WTC11 (cell line): Measurements from ENCODE around the gene AKNAD1. TPM values are rescaled to one million over a fixed set of nuclear protein-coding genes. Genes with fewer than 3 reads are reported as not detected.

ENCODE experiments used
- ATAC-seq: fragments of 200-7000 bp; cut with Tn5 transposase; 2 replicates; pipeline ENCODE4 v1.10.0; 2021; ENCODE audit warnings: mild to moderate bottlenecking, moderate library complexity
- CTCF ChIA-PET: fragments of 300-600 bp; sonication (Branson Sonifier 250); formaldehyde crosslinking; loops from one replicate; lab custom pipeline; 2021; ENCODE audit warnings: antibody characterized with exemption; lab: Charles Lee
- POLR2A ChIA-PET: fragments of 350-600 bp; sonication (Branson Sonifier 250); formaldehyde crosslinking; loops from one replicate; lab custom pipeline; 2021; ENCODE audit warnings: antibody characterized with exemption; lab: Charles Lee
- DNase-seq: peaks from one replicate; pipeline ENCODE4 v3.0.0; 2021; ENCODE audit warnings: low spot score
- H3K27ac Mint-ChIP-seq: 2 replicates; pipeline ENCODE4 v1.8.0; 2021; ENCODE audit warnings: mixed read lengths
- H3K27me3 Mint-ChIP-seq: 2 replicates; pipeline ENCODE4 v1.8.0; 2021; ENCODE audit warnings: low read depth, mild to moderate bottlenecking, moderate library complexity, mixed read lengths
- H3K36me3 Mint-ChIP-seq: 2 replicates; pipeline ENCODE4 v1.8.0; 2021; ENCODE audit warnings: mixed read lengths
- H3K4me1 Mint-ChIP-seq: 2 replicates; pipeline ENCODE4 v1.8.0; 2022; ENCODE audit warnings: mixed read lengths
- H3K4me3 Mint-ChIP-seq: 2 replicates; pipeline ENCODE4 v1.8.0; 2021; ENCODE audit warnings: mild to moderate bottlenecking, moderate library complexity, mixed read lengths
- H3K9me3 Mint-ChIP-seq: 2 replicates; pipeline ENCODE4 v1.8.0; 2021; ENCODE audit warnings: mixed read lengths
- CREM ChIP-seq: sonication (generic); formaldehyde crosslinking; IDR thresholded peaks from 2 replicates; pipeline ENCODE4 v1.8.1; 2022; ENCODE audit warnings: mild to moderate bottlenecking, missing genetic modification reagents, moderate library complexity
- GABPB1 ChIP-seq: sonication (generic); formaldehyde crosslinking; IDR thresholded peaks from 2 replicates; pipeline ENCODE4 v1.8.1; 2023; ENCODE audit warnings: mild to moderate bottlenecking, missing genetic modification reagents
- ZNF121 ChIP-seq: sonication (generic); formaldehyde crosslinking; IDR thresholded peaks from 2 replicates; pipeline ENCODE4 v1.8.0; 2023; ENCODE audit warnings: missing genetic modification reagents
- ZNF396 ChIP-seq: fragments of 250-450 bp; sonication (Bioruptor Pico); IDR thresholded peaks from 2 replicates; pipeline ENCODE4 v1.8.0; 2021; ENCODE audit warnings: mild to moderate bottlenecking, moderate library complexity, borderline replicate concordance
- total RNA-seq: library from RNA; stranded (reverse); gene quantifications from 3 replicates; pipeline ENCODE4 v1.2.3, GENCODE V29; 2021
- TF ChIP-seq, protein P1 (sequence below): sonication (generic); formaldehyde crosslinking; IDR thresholded peaks from 2 replicates; pipeline ENCODE4 v1.8.0; 2022; ENCODE audit warnings: mild to moderate bottlenecking, missing genetic modification reagents
- TF ChIP-seq, protein P2 (sequence below): sonication (generic); formaldehyde crosslinking; IDR thresholded peaks from 2 replicates; pipeline ENCODE4 v1.8.0; 2023; ENCODE audit warnings: missing genetic modification reagents, mild to moderate bottlenecking, borderline replicate concordance
- TF ChIP-seq, protein P3 (sequence below): sonication (generic); formaldehyde crosslinking; IDR thresholded peaks from 2 replicates; pipeline ENCODE4 v1.8.1; 2022; ENCODE audit warnings: low read depth, mild to moderate bottlenecking, moderate library complexity, missing genetic modification reagents, borderline replicate concordance
- TF ChIP-seq, protein P4 (sequence below): fragments of 250-450 bp; sonication (Bioruptor Pico); IDR thresholded peaks from 2 replicates; pipeline ENCODE4 v1.9.0; 2021; ENCODE audit warnings: mild to moderate bottlenecking, borderline replicate concordance
- TF ChIP-seq, protein P5 (sequence below): sonication (generic); formaldehyde crosslinking; IDR thresholded peaks from 2 replicates; pipeline ENCODE4 v1.8.0; 2022; ENCODE audit warnings: mild to moderate bottlenecking, missing genetic modification reagents
- TF ChIP-seq, protein P6 (sequence below): fragments of 250-450 bp; sonication (Bioruptor Pico); IDR thresholded peaks from 2 replicates; pipeline ENCODE4 v1.9.0; 2021; ENCODE audit warnings: mild to moderate bottlenecking

Gene AKNAD1
- total RNA-seq, 1 experiment from 2014 or later = not detected

DNA sequence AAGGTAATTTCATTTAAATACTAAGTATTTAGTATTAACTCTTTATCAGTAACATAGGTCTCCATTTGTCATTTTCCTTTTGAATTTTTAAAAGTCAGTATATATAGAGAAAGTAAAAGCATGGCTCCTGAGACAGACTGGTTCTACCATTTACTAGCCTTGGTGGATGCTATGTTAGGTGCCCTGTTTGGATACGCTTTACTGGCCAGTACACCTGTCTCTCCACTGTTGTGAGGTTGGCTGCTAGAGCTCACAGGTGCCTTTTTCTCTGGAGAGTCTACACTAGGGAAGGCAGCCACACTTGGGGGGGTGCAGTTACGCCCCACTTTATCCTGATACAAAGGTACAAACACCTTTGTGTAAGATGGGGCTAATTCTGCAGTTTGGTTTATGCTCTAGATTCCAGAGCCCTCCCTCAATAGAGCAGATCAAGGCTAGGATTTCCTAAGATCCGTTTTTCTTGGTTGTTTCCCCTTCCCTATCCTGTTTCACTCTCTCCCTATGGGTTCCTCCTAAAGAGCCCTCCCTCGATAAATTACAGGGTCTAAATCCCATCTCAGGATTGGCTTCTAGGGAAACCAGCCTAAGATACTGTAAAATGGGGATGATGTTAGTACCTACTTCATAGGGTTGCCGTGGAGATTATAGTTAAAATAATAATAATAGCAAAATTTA lies 14.3 kb upstream of the AKNAD1 start:
- Mint-ChIP-seq H3K27me3 (no peaks in the 10 kb centered on the region), H3K27ac (peak overlapping the region; percentile 55; the same call in 1 of the 2 replicates), H3K4me1 (peaks cover 22% of the 10 kb centered on the region), H3K36me3 (no peaks in the 10 kb centered on the region), H3K4me3 (no peak overlapping the region), H3K9me3 (no peaks in the 10 kb centered on the region)
- ChIA-PET CTCF (interaction anchor here (1.0 to 1.2 kb wide), 3 partner anchors 25 to 54 kb away, joined by 3 to 4 read pairs (median 3); no protein-coding TSS in a partner anchor), POLR2A (interaction anchor here (0.7 kb wide), 1 partner anchor 28 kb away, joined by 3 read pairs; no protein-coding TSS in a partner anchor)
- ATAC-seq = peak; percentile 74
- TF ChIP-seq ZNF396 (CRISPR knock-in tag) (no peak), GABPB1 (CRISPR knock-in tag) (no peak), ZNF121 (CRISPR knock-in tag) (no peak), CREM (CRISPR knock-in tag) (no peak)
- TF ChIP-seq, protein P1, sequence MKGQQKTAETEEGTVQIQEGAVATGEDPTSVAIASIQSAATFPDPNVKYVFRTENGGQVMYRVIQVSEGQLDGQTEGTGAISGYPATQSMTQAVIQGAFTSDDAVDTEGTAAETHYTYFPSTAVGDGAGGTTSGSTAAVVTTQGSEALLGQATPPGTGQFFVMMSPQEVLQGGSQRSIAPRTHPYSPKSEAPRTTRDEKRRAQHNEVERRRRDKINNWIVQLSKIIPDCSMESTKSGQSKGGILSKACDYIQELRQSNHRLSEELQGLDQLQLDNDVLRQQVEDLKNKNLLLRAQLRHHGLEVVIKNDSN (CRISPR knock-in tag) = no peak
- TF ChIP-seq, protein P2, sequence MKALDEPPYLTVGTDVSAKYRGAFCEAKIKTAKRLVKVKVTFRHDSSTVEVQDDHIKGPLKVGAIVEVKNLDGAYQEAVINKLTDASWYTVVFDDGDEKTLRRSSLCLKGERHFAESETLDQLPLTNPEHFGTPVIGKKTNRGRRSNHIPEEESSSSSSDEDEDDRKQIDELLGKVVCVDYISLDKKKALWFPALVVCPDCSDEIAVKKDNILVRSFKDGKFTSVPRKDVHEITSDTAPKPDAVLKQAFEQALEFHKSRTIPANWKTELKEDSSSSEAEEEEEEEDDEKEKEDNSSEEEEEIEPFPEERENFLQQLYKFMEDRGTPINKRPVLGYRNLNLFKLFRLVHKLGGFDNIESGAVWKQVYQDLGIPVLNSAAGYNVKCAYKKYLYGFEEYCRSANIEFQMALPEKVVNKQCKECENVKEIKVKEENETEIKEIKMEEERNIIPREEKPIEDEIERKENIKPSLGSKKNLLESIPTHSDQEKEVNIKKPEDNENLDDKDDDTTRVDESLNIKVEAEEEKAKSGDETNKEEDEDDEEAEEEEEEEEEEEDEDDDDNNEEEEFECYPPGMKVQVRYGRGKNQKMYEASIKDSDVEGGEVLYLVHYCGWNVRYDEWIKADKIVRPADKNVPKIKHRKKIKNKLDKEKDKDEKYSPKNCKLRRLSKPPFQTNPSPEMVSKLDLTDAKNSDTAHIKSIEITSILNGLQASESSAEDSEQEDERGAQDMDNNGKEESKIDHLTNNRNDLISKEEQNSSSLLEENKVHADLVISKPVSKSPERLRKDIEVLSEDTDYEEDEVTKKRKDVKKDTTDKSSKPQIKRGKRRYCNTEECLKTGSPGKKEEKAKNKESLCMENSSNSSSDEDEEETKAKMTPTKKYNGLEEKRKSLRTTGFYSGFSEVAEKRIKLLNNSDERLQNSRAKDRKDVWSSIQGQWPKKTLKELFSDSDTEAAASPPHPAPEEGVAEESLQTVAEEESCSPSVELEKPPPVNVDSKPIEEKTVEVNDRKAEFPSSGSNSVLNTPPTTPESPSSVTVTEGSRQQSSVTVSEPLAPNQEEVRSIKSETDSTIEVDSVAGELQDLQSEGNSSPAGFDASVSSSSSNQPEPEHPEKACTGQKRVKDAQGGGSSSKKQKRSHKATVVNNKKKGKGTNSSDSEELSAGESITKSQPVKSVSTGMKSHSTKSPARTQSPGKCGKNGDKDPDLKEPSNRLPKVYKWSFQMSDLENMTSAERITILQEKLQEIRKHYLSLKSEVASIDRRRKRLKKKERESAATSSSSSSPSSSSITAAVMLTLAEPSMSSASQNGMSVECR (CRISPR knock-in tag) = no peak
- TF ChIP-seq, protein P3, sequence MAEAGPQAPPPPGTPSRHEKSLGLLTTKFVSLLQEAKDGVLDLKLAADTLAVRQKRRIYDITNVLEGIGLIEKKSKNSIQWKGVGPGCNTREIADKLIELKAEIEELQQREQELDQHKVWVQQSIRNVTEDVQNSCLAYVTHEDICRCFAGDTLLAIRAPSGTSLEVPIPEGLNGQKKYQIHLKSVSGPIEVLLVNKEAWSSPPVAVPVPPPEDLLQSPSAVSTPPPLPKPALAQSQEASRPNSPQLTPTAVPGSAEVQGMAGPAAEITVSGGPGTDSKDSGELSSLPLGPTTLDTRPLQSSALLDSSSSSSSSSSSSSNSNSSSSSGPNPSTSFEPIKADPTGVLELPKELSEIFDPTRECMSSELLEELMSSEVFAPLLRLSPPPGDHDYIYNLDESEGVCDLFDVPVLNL = no peak
- TF ChIP-seq, protein P4, sequence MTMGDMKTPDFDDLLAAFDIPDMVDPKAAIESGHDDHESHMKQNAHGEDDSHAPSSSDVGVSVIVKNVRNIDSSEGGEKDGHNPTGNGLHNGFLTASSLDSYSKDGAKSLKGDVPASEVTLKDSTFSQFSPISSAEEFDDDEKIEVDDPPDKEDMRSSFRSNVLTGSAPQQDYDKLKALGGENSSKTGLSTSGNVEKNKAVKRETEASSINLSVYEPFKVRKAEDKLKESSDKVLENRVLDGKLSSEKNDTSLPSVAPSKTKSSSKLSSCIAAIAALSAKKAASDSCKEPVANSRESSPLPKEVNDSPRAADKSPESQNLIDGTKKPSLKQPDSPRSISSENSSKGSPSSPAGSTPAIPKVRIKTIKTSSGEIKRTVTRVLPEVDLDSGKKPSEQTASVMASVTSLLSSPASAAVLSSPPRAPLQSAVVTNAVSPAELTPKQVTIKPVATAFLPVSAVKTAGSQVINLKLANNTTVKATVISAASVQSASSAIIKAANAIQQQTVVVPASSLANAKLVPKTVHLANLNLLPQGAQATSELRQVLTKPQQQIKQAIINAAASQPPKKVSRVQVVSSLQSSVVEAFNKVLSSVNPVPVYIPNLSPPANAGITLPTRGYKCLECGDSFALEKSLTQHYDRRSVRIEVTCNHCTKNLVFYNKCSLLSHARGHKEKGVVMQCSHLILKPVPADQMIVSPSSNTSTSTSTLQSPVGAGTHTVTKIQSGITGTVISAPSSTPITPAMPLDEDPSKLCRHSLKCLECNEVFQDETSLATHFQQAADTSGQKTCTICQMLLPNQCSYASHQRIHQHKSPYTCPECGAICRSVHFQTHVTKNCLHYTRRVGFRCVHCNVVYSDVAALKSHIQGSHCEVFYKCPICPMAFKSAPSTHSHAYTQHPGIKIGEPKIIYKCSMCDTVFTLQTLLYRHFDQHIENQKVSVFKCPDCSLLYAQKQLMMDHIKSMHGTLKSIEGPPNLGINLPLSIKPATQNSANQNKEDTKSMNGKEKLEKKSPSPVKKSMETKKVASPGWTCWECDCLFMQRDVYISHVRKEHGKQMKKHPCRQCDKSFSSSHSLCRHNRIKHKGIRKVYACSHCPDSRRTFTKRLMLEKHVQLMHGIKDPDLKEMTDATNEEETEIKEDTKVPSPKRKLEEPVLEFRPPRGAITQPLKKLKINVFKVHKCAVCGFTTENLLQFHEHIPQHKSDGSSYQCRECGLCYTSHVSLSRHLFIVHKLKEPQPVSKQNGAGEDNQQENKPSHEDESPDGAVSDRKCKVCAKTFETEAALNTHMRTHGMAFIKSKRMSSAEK = no peak
- TF ChIP-seq, protein P5, sequence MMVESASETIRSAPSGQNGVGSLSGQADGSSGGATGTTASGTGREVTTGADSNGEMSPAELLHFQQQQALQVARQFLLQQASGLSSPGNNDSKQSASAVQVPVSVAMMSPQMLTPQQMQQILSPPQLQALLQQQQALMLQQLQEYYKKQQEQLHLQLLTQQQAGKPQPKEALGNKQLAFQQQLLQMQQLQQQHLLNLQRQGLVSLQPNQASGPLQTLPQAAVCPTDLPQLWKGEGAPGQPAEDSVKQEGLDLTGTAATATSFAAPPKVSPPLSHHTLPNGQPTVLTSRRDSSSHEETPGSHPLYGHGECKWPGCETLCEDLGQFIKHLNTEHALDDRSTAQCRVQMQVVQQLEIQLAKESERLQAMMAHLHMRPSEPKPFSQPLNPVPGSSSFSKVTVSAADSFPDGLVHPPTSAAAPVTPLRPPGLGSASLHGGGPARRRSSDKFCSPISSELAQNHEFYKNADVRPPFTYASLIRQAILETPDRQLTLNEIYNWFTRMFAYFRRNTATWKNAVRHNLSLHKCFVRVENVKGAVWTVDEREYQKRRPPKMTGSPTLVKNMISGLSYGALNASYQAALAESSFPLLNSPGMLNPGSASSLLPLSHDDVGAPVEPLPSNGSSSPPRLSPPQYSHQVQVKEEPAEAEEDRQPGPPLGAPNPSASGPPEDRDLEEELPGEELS (CRISPR knock-in tag) = no peak
- TF ChIP-seq, protein P6, sequence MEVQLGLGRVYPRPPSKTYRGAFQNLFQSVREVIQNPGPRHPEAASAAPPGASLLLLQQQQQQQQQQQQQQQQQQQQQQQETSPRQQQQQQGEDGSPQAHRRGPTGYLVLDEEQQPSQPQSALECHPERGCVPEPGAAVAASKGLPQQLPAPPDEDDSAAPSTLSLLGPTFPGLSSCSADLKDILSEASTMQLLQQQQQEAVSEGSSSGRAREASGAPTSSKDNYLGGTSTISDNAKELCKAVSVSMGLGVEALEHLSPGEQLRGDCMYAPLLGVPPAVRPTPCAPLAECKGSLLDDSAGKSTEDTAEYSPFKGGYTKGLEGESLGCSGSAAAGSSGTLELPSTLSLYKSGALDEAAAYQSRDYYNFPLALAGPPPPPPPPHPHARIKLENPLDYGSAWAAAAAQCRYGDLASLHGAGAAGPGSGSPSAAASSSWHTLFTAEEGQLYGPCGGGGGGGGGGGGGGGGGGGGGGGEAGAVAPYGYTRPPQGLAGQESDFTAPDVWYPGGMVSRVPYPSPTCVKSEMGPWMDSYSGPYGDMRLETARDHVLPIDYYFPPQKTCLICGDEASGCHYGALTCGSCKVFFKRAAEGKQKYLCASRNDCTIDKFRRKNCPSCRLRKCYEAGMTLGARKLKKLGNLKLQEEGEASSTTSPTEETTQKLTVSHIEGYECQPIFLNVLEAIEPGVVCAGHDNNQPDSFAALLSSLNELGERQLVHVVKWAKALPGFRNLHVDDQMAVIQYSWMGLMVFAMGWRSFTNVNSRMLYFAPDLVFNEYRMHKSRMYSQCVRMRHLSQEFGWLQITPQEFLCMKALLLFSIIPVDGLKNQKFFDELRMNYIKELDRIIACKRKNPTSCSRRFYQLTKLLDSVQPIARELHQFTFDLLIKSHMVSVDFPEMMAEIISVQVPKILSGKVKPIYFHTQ (CRISPR knock-in tag) = no peak
- no peak for DNase-seq
